Stimulated activated CD8-positive, alpha-beta memory T cell treated with anti-CD3 and anti-CD28 coated beads, Interleukin-7, amount 100 ng/mL, for 48 hours (primary cell): ENCODE data around the gene BCAS2.
"Not testable (repeated sequence)": the region's sequence is repeated elsewhere in the genome, so short reads cannot be mapped to it uniquely, and the experiment has no call there.

Source experiments
- DNase-seq, 2 donors: peaks; one replicate each; pipeline ENCODE4 v3.0.0-alpha.2; 2020; ENCODE audit warnings: low read depth in 1 of 2; ENCODE audit errors: extremely low read depth in 1 of 2

BCAS2 gene

GRCh38 chr1:114581335-114582287, at the start of gene BCAS2:
Gene BCAS2, minus strand, starts transcription at chr1:114581615. Its CDS starts 24 bp downstream, at chr1:114581591.
- peak; percentile 89 to 94 for DNase-seq

- DNase-seq = no peak
Measured at GRCh38 chr1:114627107-114627506, 45.7 kb upstream of the BCAS2 start.

- DNase-seq = no peak
Measured at GRCh38 chr1:114623364-114623763, 41.9 kb upstream of the BCAS2 start.

GRCh38 chr1:114620419-114620818, 39.0 kb upstream of the BCAS2 start:
- DNase-seq = no peak

- DNase-seq = no peak
Measured at GRCh38 chr1:114618606-114619005, 37.2 kb upstream of the BCAS2 start.

- DNase-seq = no peak
Measured at GRCh38 chr1:114610546-114611245, 29.3 kb upstream of the BCAS2 start.

GRCh38 chr1:114609826-114610225, 28.4 kb upstream of the BCAS2 start:
- no peak for DNase-seq

- no peak for DNase-seq
Measured at GRCh38 chr1:114609026-114609425, 27.6 kb upstream of the BCAS2 start.

GRCh38 chr1:114607223-114607622, 25.8 kb upstream of the BCAS2 start:
- no peak for DNase-seq

- no peak for DNase-seq
Measured at GRCh38 chr1:114597949-114598348, 16.5 kb upstream of the BCAS2 start.

- DNase-seq = no peak
Measured at GRCh38 chr1:114595602-114596001, 14.2 kb upstream of the BCAS2 start.

- no peak for DNase-seq
Measured at GRCh38 chr1:114594046-114594445, 12.6 kb upstream of the BCAS2 start.

- DNase-seq = no peak
Measured at GRCh38 chr1:114589122-114589521, 7.7 kb upstream of the BCAS2 start.

GRCh38 chr1:114588196-114588689, 6.8 kb upstream of the BCAS2 start:
- DNase-seq = no peak

- DNase-seq = no peak
Measured at GRCh38 chr1:114587203-114587991, 6.0 kb upstream of the BCAS2 start.

- no peak for DNase-seq
Measured at GRCh38 chr1:114586513-114587047, 5.2 kb upstream of the BCAS2 start.

- no peak for DNase-seq
Measured at GRCh38 chr1:114585231-114585630, 3.8 kb upstream of the BCAS2 start.

GRCh38 chr1:114574365-114574764, 7.0 kb downstream of the BCAS2 start:
- DNase-seq = no peak

- DNase-seq = no peak
Measured at GRCh38 chr1:114564141-114564540, 17.3 kb downstream of the BCAS2 start.

GRCh38 chr1:114562978-114563510, 18.4 kb downstream of the BCAS2 start:
- not testable (repeated sequence) for DNase-seq
